ENCODE measurements around the gene ENOSF1.
"Not testable (repeated sequence)": the region's sequence is repeated elsewhere in the genome, so short reads cannot be mapped to it uniquely, and the experiment has no call there.

ENOSF1 gene

DNA sequence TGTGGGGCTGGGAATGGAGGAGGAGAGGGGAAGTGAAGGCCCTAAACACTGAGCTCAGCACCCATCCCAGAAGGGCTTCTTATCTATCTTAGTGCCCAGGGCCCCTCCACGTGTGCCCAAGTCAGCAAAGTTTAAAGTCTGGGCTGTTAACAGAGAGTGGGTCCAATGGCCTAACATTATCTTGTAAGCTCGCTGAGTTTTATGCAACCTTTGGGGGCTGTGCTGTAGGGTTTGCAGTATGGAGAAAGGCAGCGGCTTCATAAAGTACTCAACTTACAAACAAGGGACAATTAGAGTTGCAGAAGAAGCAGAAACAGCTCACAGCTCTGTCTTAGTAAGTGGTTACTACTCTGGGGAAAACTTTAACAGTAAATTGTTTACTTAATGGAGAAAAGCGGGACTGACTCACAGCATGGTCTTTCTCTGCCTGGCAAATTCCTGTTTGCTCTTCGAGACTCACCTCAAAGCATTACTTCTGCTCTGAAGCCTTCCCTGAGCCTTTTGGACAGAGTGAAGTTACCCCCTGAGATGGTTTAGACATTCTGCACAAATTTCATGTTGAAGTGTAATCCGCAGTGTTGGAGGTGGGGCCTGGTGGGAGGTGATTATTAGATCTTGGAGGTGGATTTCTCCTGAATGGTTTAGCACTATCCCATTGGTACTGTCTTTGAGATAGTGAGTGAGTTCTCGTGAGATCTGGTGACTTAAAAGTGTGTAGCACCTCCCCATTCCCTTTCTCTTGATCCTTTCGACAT, 9.0 kb downstream of the ENOSF1 start:
- DNase-seq, result no peak

DNA sequence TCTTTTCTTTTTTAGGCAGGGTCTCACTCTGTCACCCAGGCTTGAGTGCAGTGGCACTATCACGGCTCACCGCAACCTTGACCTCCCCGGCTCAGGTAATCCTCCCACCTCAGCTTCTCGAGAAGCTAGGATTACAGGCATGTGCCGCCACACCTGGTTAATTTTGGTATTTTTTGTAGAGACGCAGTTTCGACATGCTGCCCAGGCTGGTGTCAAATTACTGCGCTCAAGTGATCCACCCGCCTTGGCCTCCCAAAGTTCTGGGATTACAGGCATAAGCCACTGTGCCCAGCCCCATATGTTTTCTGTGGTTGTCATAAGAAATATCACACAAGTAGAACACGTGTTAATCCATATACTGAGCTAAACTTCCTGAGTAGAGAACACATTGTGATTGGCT, 14.6 kb downstream of the ENOSF1 start:
- peak; percentile 26 for DNase-seq

DNA sequence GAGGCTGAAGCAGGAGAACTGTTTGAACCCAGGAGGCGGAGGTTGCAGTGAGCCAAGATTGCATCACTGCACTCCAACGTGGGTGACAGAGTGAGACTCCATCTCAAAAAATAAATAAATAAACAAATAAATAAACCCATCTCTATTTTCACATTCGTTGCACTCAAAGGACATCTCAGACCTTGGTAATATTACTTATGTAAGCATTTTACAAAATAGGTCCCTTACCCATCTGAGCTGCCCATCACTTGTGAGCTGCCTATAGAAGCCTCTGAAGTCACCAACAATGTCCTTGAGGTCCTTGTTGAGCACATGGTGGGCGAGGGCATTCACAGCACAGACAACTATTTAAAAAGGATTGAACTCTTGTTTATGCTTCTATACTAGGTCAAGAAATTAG, 15.4 kb downstream of the ENOSF1 start:
- DNase-seq, result no peak

DNA sequence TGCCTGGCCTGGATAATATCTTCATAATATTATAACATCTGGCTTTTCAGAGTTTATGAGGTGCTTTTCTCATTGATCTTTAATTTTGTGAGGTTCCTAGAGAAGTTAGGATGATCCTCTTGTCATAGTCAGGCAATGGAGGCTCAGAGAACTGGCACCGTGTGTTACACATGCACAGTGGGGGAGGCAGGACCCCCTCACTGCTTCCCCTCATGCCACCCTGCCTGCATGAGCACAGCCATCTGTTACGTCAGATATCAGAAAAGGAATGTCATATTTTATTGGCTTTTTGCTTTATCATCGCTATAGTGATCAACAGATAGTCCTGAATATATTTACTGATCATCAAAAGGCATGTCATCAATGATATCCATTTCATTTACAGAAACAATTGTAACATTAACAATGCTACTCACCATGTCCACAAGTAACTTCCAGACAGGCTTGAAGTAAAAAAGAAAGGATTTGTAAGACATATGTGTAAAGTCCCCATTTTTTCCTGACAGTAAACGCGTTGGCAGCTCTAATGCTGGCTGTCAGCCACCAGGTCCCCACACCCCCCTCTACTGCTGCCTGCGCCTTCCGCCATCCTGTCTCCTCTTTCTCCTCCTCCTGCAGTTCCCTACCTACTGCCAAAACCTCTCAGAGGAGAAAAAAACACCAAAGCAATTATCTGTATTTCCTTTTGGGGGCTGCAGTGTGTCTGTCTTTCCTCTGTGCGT, 18.8 kb downstream of the ENOSF1 start:
- DNase-seq, result no peak

DNA sequence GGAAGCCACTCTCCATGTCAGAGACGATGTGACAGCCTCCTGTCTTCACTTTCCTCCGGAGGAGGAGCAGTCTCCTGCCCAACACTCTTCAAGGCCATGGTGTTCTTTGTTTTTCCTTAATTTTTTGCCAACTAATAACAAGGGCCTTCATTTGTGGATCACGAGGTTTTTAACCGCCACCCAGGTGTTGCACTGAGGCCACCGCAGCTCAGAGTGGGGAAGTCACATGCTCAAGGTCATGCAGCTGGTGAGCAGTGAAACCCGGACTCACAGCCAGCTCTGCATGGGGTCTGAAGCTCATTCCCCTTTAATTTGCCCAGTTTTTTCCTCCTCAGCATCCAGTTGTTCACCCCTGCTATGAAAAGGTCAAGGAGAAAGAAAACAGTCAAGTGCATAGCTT, 19.6 kb downstream of the ENOSF1 start:
- no peak for DNase-seq

DNA sequence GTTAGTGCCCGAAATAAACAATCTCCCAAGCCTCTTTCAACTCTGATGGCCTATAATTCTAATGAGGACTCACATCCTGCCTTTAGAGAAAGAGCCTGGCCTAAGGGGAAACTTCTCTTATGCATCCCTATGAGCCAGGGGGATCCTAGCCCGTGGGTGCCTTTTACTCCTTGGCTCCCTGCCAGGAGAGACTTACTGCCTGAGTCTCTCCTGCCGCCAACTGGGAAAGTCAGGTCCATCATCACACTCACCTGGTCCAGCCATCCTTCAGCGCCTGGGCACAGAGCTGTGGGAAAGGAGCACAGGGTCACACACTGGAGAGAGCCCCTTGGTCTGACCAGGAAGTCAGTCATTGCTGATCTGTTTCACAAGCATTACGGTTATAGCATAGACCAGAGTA, 24.1 kb downstream of the ENOSF1 start:
- peak; percentile 13 for DNase-seq

DNA sequence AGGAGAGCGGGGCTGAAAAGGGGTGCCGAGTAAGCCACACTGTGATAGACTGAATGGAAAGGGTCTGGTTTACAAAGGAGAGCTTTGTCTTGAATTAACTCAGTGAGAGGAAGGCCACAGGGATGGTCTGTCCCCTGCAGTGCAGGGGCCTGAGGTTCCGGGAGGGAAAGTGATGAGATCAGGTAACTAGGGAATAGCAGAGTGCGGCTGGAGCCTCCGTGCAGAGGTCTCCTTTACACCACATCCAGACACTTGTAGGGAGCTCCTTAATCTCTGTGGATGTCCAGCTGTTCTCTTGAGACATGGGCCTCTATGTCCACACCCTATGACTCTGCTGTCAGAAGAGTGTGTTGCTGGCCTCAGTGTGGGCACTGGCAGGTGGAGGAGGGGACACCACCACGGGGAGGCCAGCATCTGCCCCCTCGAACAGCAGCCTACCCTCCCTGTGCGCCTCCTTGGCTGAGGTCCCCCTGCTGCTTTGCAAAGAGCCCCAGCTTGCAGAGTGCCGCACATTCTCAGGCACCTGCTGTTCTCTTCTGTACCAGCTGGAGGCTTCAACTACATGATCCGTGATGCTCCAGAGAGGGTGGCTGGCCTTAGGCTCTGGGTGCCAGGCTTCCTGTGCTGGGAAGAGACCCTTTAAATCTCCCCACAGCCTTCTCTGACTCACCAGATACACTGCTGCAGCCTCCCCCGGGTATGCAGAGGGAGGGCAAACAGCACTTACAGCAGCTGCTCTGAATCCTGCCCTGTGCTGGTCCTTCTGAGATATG, 25.9 kb downstream of the ENOSF1 start:
- DNase-seq, result no peak

DNA sequence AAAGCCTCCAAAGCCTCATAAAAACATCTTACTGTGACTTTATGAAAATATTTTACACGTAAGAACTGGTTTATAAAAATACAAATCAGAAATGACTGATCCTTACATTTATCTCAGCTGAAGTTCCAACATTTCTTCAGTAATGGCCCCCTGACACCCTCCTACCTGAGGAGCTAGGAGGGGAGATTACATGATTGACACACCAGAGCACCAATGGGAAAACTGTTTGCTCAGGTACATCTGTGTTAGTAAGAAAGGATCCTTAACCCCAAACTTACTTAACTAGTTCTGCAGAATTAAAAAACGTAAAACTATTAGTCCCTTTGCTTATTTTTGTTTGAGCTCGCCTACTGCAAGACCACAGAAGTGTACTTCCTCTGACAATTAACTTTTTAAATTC, 27.0 kb downstream of the ENOSF1 start:
- no peak for DNase-seq

DNA sequence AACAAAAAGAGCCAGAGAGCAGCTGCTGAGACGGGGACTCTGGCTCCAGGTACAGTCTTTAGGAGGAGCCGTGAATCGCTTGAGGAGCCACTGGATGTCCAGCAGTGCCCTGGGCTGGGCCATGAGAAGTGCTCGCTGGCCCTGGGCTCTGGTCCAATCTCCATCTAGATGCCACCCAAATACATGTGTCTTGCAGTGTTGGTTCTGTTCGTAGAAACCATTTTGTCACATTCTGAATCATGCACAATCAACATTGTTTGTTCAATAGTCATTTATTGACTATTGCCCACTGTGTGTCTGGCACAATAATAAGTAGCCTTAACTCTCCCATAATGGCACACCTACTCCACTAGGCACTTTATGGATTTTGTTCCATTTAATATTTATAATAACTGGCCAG, 28.9 kb downstream of the ENOSF1 start:
- DNase-seq, result no peak

DNA sequence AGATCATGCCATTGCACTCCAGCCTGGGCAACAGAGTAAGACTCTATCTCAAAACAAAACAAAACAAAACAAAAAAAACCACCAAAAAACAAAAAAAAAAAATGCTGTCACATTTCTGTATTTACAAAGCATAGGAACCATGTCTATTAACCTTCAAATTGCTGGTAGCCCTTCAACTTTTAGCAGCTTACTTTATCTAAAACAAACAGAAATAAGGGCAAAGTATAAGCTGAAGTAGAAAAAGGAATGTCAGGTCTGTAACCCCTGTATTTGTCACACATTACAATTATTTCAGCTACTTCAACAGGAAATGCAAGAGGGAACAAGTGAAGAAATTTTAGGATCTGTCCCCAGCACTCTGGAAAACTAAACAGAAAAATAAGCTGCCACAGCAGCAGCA, 29.6 kb downstream of the ENOSF1 start:
- DNase-seq, result no peak

DNA sequence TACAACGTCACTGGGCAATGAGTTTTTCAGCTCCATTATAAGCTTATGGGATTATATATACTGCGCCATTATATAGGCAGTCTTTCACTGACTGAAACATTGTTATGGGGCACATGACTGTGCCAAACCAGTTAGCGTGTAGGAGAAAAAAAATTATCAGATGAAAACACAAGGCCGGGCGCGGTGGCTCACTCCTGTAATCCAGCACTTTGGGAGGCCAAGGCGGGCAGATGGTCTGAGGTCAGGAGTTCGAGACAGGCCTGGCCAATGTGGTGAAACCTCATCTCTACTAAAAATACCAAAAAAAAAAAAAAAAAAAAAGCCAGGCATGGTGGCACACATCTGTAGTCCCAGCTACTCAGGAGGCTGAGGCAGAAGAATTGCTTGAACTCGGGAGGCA, 30.0 kb downstream of the ENOSF1 start:
- DNase-seq, result not testable (repeated sequence)

DNA sequence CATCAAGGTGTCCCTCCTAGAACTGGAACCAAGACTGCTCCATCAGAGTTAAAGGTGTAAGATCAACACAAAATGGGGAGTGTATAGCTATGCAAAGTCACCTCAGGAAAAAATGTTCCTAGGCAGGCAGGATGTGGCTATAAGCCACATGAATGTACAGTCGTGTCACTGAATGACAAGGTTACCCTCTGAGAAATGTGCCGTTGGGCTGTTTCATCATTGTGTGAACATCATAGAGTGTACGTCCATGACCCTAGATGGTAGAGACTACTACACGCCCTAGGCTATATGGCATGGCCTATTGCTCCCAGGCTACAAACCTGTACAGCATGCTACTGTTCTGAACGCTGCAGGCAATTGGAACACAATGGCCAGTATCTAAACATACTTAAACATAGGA, 30.4 kb downstream of the ENOSF1 start:
- no peak for DNase-seq

DNA sequence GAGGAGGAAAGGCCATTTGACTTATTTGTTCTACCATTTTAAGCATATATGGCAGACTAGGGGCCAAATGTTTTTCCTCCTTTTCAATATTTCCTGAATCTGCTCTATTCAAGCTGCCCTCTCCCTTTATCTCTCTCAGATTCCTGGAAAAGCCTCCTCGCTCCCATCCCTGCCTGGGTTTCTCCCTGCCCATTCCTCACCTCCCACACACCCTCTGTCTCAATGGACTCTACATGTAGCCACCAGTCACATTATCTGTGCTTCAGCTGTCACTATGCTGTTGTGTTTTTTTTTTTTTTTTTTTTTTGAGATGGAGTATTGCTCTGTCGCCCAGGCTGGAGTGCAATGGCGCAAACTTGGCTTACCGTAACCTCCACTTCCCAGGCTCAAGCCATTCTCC, 32.0 kb downstream of the ENOSF1 start:
- DNase-seq, result no peak

DNA sequence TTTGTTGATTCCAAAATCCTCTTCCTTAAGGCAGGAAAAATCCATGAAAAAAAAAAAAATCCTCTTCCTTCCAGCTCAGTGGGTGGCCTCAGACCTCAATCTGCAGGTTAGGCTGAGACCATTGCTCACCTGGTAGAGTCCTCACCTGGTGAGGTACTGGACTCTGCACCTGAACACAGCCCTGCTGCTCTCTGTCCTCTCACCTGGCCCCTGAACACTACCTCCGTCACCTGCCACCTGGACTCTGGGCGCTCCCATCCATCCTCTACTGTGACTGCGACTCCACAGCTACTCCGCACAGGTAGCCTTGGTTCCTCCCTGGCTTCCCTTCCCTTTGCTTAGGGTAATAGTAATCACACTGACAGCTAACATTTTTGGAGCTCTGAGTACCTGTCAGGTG, 32.9 kb downstream of the ENOSF1 start:
- no peak for DNase-seq

DNA sequence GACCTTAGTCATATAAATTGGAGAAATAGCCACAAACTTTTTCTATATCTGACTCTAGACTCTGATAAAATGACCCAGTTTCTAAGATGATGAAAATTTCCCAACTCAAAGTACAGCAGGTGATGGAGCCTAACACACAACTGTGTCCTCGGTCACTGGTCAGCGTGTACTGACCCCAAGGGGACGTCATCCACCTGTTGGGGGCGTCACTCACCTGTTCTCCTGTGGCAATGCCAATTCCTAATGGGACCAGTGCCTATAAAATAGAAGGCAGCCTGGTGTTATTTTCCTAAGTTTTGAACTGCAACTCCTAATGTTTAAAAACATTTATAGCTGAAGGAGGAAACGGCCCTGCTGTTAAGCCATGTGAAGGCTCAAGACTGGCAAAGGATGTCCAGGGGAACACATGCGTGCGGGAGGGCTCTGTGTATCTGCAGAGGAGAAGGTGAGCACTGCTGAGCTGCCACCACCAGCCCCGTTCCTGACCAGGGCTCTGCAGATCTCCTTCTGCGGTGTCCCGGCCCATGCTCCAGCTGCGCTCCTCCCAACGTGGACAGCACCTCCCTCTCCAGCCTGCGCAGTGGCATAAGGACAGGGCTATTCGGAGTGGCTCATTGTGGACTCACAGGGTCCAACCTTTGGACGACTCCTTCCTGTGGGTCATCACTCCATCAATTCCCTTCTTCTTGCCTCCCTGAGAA, 33.8 kb downstream of the ENOSF1 start:
- DNase-seq, result no peak

DNA sequence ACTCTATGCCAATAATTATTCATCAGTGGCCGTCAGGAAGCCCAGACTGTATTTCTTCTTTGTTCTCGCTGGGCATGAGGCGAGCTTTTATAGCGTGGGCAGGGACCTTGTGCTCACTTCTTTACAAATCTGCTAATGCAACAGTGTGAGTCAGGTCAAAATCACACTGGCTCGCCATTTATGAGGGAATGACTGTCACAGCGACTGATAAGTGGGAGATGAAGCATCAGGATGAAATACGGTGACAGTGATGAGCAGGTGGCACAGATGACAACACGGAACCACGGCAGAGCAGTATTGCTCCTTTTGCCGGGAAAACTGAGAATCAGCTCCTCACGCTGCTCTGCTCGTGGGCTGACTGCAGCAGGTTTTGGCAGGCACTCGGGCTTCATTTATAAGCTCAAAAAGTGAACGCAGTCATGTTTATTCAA, 34.5 kb downstream of the ENOSF1 start:
- no peak for DNase-seq

DNA sequence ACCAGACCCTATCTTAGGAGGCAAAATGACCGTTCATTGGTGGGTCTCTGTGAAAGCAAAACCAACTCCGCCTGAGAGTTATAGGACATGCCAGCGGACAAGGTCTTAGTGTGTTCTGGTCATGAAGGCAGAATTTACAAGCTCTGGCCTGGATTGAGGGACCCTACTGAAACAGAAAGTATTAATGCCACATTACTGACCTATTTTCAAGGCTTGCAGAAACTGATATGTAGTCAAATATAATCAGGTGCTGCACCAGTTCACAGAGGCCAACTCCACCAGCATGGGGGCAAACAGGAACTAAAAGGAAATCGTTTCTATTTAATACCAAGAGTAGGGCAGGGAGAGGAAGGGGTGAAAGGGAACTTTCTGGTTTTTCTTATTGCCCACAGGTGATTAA, 35.3 kb downstream of the ENOSF1 start:
- DNase-seq, result no peak

DNA sequence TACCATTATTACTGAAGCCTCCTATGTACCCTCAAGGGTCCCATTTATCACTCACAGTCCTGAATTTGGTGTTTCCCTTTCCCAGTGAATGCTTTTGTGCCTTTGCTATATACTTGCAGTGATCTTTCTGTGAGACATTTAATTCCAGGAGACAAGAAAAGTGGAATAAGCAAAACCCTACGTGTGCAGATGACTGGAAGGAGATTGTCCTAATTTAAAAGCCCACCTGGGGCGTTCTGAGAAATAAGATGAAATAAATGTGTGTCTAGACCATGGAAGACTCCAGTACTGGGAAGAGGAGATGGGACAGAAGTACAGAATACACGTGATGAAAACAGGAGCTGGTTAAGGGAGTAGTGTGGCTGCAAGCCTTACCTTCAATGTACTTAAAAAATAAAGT, 35.7 kb downstream of the ENOSF1 start:
- no peak for DNase-seq

DNA sequence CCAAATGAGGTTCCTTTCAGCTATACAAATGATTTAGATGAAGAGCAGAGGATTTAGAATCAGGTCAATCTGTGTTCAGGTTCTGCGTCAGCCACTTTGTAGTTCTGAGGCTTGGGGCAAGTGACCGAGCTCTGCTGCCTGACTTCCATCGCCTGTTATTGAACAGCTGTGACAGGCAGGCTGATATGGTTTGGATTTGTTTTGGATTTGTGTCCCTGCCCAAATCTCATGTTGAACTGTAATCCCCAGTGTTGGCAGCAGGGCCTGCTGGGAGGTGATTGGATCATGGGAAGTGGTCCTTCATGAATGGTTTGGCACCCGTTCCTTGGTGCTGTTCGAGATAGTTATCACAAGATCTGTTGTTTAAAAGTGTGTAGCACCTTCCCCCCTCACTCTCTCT, 36.4 kb downstream of the ENOSF1 start:
- DNase-seq, result no peak

DNA sequence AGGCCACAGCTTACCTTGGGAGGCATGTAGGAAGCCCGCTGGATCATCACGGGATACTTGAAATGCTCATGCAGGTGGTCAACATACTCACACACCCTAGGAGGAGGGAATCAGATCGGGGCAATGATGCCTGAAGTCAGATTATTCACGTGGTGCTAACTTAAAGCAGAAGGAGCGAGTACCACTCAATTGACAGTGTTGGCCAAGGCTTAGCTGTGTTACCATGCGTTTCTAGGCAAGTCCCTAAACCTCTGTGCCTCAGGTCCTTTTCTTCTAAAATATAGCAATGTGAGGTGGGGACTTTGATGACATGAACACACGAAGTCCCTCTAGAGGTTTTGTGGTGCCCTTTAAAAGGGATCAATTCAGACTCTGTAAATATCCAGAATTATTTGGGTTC, 37.1 kb downstream of the ENOSF1 start:
- DNase-seq, result no peak

DNA sequence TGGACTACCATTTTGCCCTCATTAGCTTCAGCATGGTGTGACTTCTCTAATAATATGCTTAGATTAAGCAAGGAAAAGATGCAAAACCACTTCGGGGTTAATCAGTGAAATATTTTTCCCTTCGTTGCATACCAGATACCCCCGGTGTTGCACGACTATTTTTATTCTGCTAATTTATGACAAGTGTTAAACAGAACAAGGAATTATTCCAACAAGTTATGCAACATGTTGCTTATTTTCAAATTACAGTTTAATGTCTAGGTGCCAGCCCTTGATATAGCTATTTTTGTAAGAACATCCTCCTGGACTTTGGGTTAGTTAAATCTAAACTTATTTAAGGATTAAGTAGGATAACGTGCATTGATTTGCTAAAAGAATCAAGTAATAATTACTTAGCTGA, 38.7 kb downstream of the ENOSF1 start:
- DNase-seq, result no peak

DNA sequence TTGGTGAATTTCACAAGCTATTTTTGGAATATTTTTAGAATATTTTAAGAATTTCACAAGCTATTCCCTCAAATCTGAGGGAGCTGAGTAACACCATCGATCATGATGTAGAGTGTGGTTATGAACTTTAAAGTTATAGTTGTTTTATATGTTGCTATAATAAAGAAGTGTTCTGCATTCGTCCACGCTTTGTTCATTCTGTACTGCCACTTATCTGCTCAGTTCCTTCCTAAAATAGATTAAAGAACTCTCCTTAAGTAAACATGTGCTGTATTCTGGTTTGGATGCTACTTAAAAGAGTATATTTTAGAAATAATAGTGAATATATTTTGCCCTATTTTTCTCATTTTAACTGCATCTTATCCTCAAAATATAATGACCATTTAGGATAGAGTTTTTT, 39.1 kb downstream of the ENOSF1 start:
- DNase-seq, result no peak

DNA sequence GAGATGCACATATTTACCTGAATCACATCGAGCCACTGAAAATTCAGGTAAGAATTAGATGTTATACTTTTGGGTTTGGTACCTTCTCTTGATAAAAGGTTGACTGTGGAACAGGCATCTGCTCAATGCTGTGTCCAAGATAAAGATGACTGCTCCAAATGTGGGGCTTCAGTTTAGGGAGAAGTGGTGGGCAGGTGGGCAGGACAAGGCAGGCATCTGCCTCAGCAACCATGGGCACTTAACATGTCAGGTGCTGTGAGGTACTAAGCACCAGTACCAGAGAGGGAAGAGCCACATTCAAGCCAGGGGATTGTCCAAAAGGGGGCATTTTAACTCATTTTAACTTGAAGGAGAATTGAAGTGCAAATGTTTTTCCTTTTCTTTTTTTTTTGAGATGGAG, 41.0 kb downstream of the ENOSF1 start:
- no peak for DNase-seq

Measured in NCI-H510A (cell line).